ENCODE results near the gene CIT.
A peak's percentile ranks its signal among the peaks of the same experiment; 100 is the strongest.
"Not testable (repeated sequence)": the region's sequence is repeated elsewhere in the genome, so short reads cannot be mapped to it uniquely, and the experiment has no call there.

CIT gene

DNA sequence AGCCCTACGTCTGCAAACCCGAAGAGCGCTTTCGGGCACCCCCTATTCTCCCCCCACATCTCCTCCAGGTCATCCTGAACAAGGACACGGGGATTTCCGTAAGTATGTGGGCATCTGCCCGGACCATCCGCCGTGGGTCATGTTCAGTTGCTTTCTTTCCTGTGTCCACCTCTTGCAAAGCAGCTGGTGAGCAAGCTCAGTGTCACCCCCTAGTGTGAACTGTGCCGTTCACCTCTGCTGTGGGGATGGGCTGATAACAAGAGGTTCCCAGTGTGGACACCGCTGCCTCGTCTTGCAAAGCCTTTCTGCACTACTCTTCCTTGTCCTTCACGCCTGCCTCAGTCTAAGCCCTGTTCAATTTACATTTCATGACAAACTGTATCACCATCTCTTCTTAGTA lies 200.5 kb downstream of the CIT start:
- no peak for DNase-seq (ENCODE audit: low read depth in 2 of 2)

DNA sequence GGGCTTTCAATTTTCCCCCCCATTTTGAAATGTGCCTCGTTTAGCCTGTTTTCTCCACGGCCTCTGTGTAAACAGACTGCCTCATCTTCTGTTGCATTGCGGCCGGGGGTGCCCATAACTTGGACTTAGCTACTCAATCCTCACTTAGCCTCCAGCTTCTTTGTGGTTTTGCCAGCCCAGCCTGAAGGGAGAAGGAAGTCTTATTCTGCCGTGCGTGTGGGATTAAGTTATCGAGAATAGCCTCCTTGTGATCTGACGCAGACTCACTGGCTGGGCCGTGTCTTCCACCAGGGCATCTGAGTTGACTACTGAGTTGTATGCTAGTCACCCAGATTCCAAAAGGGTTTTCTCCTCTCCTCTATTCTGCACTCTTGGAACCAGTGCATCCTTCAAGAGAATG lies 201.1 kb downstream of the CIT start:
- no peak for DNase-seq (ENCODE audit: low read depth in 2 of 2)

DNA sequence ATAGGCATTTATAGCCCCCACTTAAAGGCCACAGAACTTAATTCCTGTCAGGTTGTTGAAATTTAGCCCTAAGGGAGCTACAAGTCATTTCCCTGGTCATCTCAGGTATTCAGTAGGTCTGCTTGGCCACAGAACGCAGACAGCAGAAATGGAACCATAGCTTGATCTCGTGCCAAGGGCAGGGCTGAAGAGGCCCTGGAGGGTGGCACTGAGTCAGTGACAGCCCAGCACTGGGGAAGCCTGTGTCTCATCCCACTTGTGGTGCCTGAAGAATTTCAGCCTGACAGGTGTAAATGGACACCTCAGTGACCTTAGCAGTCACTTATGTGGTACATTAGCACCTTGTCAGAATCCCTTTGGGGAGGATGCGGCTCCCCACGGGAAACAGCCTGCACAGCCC lies 202.6 kb downstream of the CIT start:
- no peak for DNase-seq (ENCODE audit: low read depth in 2 of 2)

DNA sequence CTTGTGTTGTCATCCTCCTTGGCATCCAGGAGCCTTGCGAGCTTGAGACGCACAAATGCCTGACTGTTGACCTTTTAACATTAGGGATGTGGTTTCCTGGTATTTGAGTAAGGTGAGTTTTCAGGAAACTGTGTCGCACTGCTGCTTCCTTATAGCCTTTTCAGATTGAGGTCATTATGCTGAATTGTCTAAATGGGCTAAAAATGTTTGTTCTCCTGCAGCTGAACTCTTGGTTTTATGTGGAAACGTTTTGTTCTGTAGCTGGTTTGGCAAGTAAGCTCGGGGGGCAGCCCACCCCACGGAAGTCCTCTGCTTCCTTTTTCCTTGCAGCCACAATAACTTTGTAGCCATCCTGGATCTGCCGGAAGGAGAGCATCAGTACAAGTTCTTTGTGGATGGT lies 203.5 kb downstream of the CIT start:
- no peak for DNase-seq (ENCODE audit: low read depth in 2 of 2)

DNA sequence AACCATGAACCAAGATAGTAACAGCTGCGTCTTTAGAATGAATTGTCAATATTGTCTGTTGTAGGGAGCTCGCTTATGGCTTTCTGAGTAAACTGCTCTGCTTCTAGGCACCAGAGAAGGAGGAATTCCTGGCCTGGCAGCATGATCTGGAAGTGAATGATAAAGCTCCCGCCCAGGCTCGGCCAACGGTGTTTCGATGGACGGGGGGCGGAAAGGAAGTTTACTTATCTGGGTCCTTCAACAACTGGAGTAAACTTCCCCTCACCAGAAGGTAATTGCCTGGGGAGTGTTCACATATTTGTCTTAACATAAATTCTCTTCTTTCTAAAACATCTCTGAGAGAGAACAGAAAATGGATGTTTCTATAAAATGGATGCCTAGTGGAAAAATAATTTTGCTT lies 204.9 kb downstream of the CIT start:
- DNase-seq (ENCODE audit: low read depth in 2 of 2) = no peak

DNA sequence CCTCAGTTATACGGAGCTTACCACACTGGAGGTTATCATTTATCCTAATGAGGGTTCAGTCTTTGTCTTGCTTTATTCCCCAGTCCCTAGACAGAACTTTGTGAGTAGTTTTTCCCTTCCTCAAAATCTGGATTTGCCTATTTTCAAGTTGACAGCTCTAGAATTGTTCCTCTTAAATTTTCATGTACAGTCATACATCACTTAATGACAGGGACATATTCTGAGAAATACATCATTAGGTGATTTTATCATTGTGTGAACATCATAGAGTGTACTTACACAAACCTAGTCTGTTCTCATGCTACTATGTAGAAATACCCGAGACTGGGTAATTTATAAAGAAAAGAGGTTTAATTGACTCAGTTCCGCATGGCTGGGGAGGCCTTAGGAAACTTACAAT lies 206.1 kb downstream of the CIT start:
- DNase-seq (ENCODE audit: low read depth in 2 of 2) = no peak

DNA sequence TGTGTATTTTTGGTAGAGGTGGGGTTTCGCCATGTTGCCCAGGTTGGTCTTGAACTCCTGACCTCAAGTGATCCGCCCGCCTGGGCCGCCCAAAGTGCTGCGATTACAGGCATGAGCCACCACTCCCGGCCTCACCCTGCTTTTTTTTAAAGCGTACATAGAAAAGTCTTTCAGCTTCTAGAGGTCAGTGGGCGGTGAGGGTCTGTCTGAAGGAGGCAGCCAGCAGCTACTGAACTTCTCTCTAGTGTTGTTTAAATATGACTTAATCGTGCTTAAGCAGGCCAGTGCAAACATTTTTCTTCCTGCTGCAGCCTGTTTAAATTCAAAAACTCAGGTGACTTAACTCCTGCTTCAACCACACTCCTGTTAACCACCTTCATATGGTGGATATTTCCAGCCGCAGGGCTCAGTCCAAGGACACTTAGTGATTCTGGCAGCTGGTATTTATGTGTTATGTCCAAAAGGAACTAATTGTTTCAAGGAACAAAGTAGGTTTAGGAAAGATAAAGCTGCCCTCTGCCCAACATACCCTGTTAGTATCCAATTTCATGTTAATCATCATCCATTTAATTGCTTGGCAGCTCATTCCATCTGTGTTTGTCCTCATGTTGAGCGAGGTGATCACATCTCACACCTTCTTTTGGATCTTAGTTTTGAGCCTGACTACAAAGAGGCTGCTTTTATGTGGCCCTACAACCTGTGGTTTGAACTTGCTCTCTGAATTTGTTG lies 207.2 kb downstream of the CIT start:
- no peak for DNase-seq (ENCODE audit: low read depth in 2 of 2)

DNA sequence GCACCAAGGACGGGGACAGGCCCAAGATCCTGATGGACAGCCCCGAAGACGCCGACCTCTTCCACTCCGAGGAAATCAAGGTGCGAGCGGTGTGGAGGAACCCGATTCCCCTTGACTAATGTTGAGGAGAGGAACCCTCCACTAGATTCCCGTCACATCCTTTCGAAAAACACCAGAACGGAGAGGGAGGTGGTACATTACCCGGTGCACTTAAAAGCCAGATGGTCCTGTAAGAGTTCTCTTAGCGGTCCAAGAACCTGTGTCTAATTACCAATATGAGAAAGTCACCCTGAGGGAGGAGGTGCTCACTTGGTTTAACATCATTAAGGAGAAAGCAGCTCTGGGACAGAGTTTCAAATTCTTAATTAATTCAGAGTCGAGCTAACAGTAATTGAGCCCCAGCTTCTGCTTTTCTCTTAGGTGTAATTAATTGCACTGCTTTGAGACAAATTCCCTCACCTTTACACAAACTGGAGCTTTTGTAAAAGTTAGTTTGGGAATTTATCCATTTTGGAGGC lies 208.7 kb downstream of the CIT start:
- DNase-seq (ENCODE audit: low read depth in 2 of 2) = no peak

DNA sequence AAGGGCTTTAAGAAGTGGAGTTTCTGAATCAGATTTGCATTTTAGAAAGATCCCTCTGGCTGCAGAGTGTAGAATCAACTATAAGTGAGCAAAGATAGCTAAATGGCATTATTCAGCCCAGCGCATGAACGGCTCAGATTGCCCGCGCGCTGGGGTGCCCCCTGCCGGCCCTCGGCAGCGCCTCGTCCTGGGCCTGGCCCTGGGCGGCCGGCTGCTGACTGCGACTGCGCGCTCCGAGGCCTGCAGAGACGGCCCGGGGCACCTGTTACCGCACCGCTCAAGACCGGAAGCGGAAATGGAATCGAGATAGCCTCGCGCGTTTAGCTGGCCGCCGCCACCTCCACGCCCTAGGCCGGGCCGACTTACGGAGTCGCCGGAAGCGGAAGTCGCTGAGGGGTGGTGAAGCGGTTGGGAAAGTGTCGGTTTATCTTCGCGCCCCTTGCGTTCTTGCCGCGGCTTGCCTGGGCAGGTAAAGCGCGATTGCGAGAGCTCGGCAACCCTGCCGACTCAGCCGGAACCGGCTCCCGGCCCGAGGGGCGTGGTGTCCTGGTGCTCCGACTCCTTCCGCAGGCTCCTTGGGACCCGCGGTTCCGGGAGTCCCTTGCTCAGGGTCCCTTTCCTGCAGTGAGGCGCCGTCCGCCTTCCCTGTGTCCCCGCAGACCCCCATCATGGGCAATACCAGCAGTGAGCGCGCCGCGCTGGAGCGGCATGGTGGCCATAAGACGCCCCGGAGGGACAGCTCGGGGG lies 209.4 kb downstream of the CIT start, which contains the start of gene PRKAB1:
TSS of gene PRKAB1 (plus strand) at position 557 of the 747 bp plus-strand sequence. CDS start at position 669, 112 bp downstream.
- DNase-seq (ENCODE audit: low read depth in 2 of 2) = peak; percentile 91 to 92

DNA sequence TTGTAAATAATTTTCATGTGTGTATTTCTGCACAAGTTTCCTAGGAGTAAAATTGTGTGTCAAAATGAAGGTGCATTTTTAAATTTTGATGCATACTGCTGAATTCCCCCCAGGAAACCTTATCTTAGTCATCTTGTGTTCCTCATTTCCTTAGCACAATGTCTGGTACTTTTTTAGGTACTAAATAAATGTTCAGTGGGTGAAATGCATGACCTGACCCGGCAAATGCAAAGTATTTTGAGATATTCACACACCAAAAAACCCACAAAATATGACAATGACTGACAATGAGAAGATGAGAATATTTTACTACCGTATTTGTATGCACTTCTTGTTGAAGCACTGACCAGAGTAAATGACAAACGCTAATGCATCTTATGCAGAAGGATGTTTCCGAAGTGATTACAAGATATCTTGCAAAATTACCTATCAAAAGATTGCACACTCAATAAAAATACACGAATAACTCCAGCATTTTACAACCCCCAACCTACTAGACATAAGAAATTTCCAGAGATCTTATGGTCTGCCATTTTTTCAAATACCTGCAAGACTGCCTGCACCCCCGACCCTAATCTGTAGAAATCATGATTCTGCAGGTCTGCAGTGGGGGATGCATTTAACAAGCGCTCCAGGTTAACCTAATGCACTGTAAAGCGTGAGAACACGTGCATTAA lies 210.1 kb downstream of the CIT start:
- DNase-seq (ENCODE audit: low read depth in 2 of 2) = no peak

DNA sequence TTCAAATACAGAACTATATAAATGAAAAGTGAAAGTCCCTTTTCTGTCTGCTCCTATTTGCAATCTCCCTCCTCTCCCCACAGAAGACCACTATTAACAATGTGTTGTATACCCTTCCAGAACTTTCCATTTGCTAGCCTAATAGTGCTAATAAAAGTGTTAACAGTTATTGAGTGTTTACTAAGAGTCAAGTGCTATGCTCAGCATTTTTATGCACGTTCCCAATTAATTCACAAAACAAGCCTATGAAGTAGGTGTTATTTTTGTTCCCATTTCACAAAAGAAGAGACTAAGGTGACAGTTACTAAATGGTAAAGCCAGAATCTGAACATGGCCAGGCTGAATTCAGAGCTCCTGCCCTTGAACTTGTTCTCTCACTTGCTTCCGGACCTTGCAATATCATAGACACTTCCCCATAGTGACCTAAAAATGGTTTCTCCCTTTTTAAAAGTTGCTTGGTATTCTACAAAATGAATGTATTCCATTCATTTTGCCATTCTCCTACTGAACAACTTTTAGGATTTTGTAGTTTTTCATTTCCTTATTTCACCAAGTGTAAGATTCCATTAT lies 210.8 kb downstream of the CIT start:
- DNase-seq (ENCODE audit: low read depth in 2 of 2) = no peak

DNA sequence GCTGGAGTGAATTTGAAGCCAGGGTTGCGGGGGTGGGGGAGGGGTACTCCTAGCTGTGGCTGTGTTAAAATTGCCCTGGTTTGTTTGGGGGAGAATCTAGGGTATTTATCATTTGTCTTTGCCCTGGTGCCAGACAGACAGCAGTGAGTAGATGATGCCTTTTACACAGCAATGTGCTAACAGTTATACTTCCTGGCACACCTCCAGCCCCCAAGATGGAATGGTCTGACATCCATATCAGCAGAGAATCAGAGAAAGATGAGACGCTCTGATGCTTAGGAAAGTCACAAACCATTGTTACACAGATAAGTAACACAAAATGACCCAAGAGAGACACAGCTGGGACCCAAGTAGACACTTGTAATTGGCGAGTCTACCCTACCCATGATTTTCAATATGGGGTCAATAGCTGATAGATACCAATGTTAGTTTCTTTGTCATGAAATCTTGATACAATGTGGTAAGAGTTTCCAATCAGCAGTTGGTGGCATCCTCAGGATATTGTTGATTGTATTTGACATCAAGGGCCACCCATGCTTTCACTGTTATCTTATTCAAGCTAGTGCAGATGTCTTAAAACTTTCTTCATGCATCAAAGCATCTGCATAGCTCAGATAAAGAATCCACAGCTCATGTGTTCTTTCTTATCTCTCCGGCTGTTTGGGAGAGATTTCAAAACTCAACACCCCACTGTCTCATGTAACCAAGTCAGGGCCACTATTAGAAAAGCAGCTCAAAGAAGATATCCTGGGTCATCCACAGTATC lies 211.8 kb downstream of the CIT start:
- DNase-seq (ENCODE audit: low read depth in 2 of 2) = no peak

DNA sequence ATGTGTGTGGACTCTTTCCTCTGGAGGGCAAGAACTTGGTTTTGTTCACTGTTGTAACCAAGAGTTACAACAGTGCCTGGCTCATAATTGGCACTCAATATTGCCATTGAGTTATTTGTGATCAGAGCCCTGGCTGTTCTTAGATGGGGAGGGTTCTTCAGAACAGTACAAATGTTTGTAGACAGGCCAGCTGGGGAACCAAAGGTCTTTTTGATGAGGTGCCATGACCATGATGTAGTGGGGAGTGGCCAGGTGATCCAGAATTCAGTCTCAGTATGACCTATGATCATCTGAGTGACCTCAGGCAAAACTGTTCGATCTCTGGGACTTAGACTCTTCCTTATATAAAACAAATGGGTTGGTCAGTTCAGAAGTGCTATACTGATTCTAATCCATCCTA lies 212.5 kb downstream of the CIT start:
- no peak for DNase-seq (ENCODE audit: low read depth in 2 of 2)

DNA sequence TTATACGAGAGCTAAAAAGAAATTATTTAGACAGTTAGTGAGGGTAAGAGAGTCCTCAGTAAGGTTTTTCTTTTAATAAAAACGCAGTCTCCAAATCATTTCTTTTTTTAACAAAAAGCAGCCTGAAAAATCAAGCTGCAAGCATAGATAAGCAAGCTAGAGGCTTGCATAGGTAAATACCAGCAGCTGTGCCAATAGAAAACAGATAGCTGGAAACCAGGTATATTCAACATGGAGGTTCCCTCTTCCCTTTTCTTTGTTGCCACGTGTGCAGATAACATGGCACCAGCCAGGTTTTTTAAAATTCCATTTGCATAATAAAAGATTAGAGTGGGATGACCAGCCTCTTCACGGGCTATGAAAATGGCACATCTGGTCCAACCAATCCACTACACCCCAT lies 215.2 kb downstream of the CIT start:
- no peak for DNase-seq (ENCODE audit: low read depth in 2 of 2)

DNA sequence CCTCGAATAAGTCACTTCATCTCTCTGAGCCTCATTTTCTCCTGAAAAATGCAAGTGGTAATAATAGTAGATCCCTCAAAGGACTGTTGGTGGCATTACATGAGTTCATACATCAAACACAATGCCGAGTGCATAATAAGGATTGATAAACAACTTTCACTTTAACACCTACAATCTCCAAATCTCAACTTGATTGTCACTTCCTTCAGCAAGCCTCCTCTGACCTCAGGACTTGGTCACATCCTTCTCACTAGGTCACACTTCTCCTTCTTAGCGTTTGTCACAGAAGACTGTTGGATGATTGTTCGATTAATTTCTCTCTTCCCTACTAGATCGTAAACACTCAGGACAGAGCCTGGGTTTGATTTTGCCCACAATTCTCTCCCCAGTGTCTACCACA lies 217.0 kb downstream of the CIT start:
- no peak for DNase-seq (ENCODE audit: low read depth in 2 of 2)

DNA sequence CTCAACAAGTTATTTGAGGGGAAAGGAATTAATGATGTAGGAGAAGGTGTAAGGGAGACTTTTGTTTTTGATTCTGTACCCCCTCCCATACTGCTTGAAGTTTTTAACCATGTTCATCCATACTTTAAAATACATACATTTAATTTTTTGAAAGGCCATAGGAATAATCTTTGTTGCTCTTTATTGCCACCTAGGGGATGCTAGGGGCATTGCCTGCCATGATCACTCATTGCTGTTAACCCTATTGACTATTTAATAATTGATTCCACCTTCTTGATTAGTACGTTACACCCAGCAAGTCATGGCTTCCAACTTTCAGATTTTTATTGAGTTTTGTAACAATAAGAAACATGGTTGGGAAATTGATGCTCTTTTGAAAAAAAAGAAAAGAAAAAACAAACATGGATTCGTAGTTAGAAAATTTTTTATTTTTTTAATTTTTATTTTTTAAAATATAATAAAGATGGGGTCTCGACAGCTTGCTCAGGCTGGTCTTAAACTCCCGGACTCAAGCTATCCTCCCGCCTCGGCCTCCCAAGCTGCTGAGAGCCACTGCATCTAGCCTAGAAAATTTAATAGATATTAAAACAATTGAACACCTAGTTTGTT lies 217.7 kb downstream of the CIT start:
- no peak for DNase-seq (ENCODE audit: low read depth in 2 of 2)

DNA sequence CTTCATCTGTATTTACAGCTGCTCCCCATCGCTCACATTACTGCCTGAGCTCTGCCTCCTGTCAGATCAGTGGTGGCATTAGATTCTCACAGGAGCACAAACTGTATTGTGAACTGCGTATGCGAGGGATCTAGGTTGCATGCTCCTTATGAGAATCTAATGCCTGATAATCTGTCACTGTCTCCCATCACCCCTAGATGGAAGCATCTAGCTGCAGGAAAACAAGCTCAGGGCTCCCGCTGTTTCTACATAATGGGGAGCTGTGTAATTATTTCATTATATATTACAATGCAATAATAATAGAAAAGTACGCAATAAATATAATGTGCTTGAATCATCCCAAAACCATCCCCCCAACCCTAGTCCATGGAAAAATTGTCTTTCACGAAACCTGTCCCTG lies 219.0 kb downstream of the CIT start:
- not testable (repeated sequence) for DNase-seq (ENCODE audit: low read depth in 2 of 2)

DNA sequence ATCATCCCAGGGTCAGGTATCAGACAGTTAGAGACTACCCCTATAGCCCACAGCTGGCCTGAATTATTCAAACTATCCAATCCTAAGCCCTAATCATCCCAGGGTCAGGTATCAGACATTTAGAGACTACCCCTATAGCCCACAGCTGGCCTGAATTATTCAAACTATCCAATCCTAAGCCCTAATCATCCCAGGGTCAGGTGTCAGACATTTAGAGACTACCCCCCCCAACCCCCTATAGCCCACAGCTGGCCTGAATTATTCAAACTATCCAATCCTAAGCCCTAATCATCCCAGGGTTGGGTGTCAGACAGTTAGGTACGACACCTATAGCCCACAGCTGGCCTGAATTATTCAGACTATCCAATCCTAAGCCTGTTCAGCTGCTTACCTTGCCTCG lies 220.1 kb downstream of the CIT start:
- DNase-seq (ENCODE audit: low read depth in 2 of 2) = not testable (repeated sequence)

DNA sequence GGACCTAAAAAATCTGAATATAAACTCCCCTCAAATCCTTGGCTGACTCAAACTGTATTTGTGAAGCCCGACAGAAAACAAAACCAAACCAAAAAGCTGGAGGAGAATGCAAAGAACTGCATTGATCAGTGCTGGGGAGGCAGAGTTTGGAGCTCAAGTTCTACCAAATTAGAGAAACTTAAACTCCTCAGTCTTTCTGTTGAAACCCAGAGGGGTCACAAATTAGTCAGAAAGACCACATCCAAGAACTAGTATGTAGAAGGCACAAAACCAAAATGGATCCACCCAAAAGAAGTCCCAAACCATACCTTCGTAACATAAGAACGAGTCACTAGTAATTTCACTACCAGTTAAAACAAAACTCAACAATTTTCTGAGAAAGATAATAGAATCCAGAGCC lies 224.5 kb downstream of the CIT start:
- DNase-seq (ENCODE audit: low read depth in 2 of 2) = no peak

DNA sequence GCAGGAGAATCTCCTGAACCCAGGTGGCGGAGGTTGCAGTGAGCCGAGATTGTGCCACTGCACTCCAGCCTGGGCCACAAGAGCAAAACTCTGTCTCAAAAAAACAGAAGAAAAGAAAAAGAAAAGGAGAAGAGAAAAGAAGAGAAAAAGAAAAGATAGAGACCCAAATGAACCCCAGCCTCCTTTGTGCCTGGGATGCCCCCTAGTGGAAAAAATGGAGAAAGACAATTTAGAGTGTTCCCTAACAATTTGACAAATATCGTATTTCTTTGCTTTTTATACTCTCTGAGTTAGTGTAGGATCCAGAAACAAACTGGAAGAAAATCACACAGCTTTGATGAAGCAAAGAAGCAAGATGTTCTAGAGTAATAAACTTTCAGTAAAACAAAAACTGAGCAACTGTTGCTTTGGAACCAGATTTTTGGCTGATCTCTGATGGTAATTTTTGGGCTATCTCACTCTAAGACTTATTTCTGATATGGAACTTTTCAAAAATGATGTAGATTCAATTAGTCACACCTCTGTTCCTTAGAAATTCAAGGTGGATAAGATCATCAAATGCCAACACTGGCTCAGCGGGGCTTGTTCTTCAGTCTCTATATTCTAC lies 227.8 kb downstream of the CIT start:
- DNase-seq (ENCODE audit: low read depth in 2 of 2) = no peak
